NB4 (cell line): ENCODE data around the gene TANGO6.

Experiments used
- MYC ChIP-seq: IDR thresholded peaks from 2 replicates; pipeline ENCODE4 v1.6.1; 2011; ENCODE audit warnings: low read depth, low read length
- POLR2A ChIP-seq: IDR thresholded peaks from 2 replicates; pipeline ENCODE4 v1.6.1; 2011; ENCODE audit warnings: mild to moderate bottlenecking; ENCODE audit not compliant: insufficient read length; ENCODE audit errors: extremely low read depth
- TF ChIP-seq, protein P1 (sequence below): IDR thresholded peaks from one replicate; pipeline ENCODE4 v1.5.1; 2012; ENCODE audit warnings: low read depth, low read length
- TF ChIP-seq, protein P2 (sequence below): IDR thresholded peaks from 2 replicates; pipeline ENCODE4 v1.6.1; 2011; ENCODE audit warnings: low read depth, low read length

DNA sequence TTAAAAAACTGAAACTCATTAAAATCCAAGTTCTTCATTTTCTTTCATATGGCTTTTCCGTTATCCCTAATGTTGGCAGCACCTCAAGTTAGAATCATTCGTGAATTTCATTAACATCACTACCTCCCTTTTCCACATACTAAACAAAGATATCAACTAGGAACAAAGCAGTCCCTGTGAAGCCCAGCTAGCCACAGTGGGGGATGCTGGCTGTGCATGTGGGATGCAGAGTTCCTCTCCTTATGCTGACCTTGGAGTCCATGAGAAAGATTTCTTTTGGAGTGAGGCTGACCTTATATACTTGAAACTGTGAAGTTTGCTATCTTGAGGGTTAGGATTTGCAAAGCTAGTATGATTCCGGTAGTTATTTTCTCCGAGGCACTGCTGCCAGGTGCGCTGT, 117.6 kb downstream of the TANGO6 start:
- TF ChIP-seq, protein P1, sequence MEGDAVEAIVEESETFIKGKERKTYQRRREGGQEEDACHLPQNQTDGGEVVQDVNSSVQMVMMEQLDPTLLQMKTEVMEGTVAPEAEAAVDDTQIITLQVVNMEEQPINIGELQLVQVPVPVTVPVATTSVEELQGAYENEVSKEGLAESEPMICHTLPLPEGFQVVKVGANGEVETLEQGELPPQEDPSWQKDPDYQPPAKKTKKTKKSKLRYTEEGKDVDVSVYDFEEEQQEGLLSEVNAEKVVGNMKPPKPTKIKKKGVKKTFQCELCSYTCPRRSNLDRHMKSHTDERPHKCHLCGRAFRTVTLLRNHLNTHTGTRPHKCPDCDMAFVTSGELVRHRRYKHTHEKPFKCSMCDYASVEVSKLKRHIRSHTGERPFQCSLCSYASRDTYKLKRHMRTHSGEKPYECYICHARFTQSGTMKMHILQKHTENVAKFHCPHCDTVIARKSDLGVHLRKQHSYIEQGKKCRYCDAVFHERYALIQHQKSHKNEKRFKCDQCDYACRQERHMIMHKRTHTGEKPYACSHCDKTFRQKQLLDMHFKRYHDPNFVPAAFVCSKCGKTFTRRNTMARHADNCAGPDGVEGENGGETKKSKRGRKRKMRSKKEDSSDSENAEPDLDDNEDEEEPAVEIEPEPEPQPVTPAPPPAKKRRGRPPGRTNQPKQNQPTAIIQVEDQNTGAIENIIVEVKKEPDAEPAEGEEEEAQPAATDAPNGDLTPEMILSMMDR: no peak
- TF ChIP-seq POLR2A: no peak
- TF ChIP-seq, protein P2, sequence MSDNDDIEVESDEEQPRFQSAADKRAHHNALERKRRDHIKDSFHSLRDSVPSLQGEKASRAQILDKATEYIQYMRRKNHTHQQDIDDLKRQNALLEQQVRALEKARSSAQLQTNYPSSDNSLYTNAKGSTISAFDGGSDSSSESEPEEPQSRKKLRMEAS: no peak
- TF ChIP-seq MYC: no peak
